HEK293 (cell line): Measurements from ENCODE around the gene NELL1.

ENCODE experiments used
- CTCF ChIA-PET: fragments of 350-600 bp; formaldehyde crosslinking; extraction: SDS; loops from one replicate; lab custom pipeline; 2021; ENCODE audit warnings: antibody characterized with exemption; lab: Yijun Ruan, JAX
- POLR2A ChIA-PET: fragments of 300-600 bp; formaldehyde crosslinking; extraction: SDS; loops from one replicate; lab custom pipeline; 2020; ENCODE audit warnings: antibody characterized with exemption, inconsistent platforms; lab: Yijun Ruan, JAX
- H3K27ac ChIP-seq: fragments of 200-500 bp; sonication (Bioruptor generic); 2 replicates; pipeline ENCODE4 v1.5.1; 2014; ENCODE audit warnings: low read depth, low read length, control low read depth, inconsistent platforms; ENCODE audit errors: extremely low read depth
- H3K36me3 ChIP-seq, 2 experiments: fragments of 200-500 bp in 1 of 2; sonication (Bioruptor generic) in 1 of 2; 1 replicate in 1 of 2; 2 replicates in 1 of 2; pipeline ENCODE4 v1.5.1; 2014 to 2017; ENCODE audit warnings: inconsistent platforms in 2 of 2, low read length in 2 of 2; ENCODE audit not compliant: control insufficient read depth in 2 of 2, insufficient read depth in 1 of 2
- H3K4me1 ChIP-seq: fragments of 200-500 bp; sonication (Bioruptor generic); 2 replicates; pipeline ENCODE4 v1.5.1; 2014; ENCODE audit warnings: mild to moderate bottlenecking, low read length, inconsistent platforms; ENCODE audit not compliant: control insufficient read depth, insufficient read depth
- H3K4me3 ChIP-seq: 2 replicates; pipeline ENCODE4 v1.5.1; 2011; ENCODE audit warnings: low read depth, mild to moderate bottlenecking, control low read depth, low read length, moderate library complexity
- H3K9me3 ChIP-seq: fragments of 200-500 bp; sonication (Bioruptor generic); 2 replicates; pipeline ENCODE4 v1.5.1; 2014; ENCODE audit warnings: low read depth, low read length, inconsistent platforms; ENCODE audit not compliant: control insufficient read depth, insufficient read depth
- GLI2 ChIP-seq: fragments of 450-650 bp; formaldehyde crosslinking; IDR thresholded peaks from 2 replicates; pipeline ENCODE4; 2017; ENCODE audit warnings: missing biosample characterization, missing genetic modification characterization, low read depth, borderline replicate concordance
- HOXA7 ChIP-seq: sonication (generic); formaldehyde crosslinking; IDR thresholded peaks from 2 replicates; pipeline ENCODE4 v1.8.1; 2022; ENCODE audit warnings: missing genetic modification reagents, borderline replicate concordance
- HOXC10 ChIP-seq: sonication (generic); formaldehyde crosslinking; IDR thresholded peaks from 2 replicates; pipeline ENCODE4 v1.8.1; 2023; ENCODE audit warnings: mild to moderate bottlenecking, missing genetic modification reagents
- ZNF112 ChIP-seq: fragments of 450-650 bp; formaldehyde crosslinking; IDR thresholded peaks from 2 replicates; pipeline ENCODE4 v1.5.0; 2017; ENCODE audit warnings: missing biosample characterization, missing genetic modification characterization
- ZNF18 ChIP-seq: fragments of 450-650 bp; formaldehyde crosslinking; IDR thresholded peaks from 2 replicates; pipeline ENCODE4 v1.5.1; 2016; ENCODE audit warnings: missing biosample characterization, missing genetic modification characterization
- ZNF19 ChIP-seq: fragments of 450-650 bp; formaldehyde crosslinking; IDR thresholded peaks from 2 replicates; pipeline ENCODE4; 2016; ENCODE audit warnings: missing biosample characterization, missing genetic modification characterization, low read depth
- ZNF26 ChIP-seq: fragments of 450-650 bp; formaldehyde crosslinking; IDR thresholded peaks from 2 replicates; pipeline ENCODE4 v1.5.1; 2016; ENCODE audit warnings: missing biosample characterization, missing genetic modification characterization
- ZNF341 ChIP-seq: fragments of 450-650 bp; formaldehyde crosslinking; IDR thresholded peaks from 2 replicates; pipeline ENCODE4; 2016; ENCODE audit warnings: low read depth, missing biosample characterization, missing genetic modification characterization
- ZNF391 ChIP-seq: fragments of 450-650 bp; formaldehyde crosslinking; IDR thresholded peaks from 2 replicates; pipeline ENCODE4 v1.5.1; 2016; ENCODE audit warnings: low read depth, missing biosample characterization, missing genetic modification characterization, borderline replicate concordance
- ZNF394 ChIP-seq: fragments of 450-650 bp; formaldehyde crosslinking; IDR thresholded peaks from 2 replicates; pipeline ENCODE4 v1.5.1; 2016; ENCODE audit warnings: missing biosample characterization, missing genetic modification characterization, mild to moderate bottlenecking, moderate library complexity, borderline replicate concordance
- ZNF514 ChIP-seq: fragments of 450-650 bp; formaldehyde crosslinking; IDR thresholded peaks from 2 replicates; pipeline ENCODE4 v1.5.1; 2016; ENCODE audit warnings: missing biosample characterization, missing genetic modification characterization
- ZNF558 ChIP-seq: fragments of 450-650 bp; formaldehyde crosslinking; IDR thresholded peaks from 2 replicates; pipeline ENCODE4 v1.5.1; 2016; ENCODE audit warnings: missing biosample characterization, missing genetic modification characterization
- ZNF580 ChIP-seq: fragments of 450-650 bp; formaldehyde crosslinking; IDR thresholded peaks from 2 replicates; pipeline ENCODE4 v1.5.1; 2016; ENCODE audit warnings: missing biosample characterization, missing genetic modification characterization
- ZNF626 ChIP-seq: fragments of 450-650 bp; sonication (Bioruptor Pico); formaldehyde crosslinking; IDR thresholded peaks from 2 replicates; pipeline ENCODE4 v1.5.1; 2018; ENCODE audit warnings: missing biosample characterization, missing genetic modification characterization, inconsistent platforms
- ZNF660 ChIP-seq: fragments of 450-650 bp; IDR thresholded peaks from 2 replicates; pipeline ENCODE4 v1.5.1; 2018; ENCODE audit warnings: missing biosample characterization, mild to moderate bottlenecking, missing genetic modification characterization
- ZNF777 ChIP-seq: fragments of 450-650 bp; formaldehyde crosslinking; IDR thresholded peaks from 2 replicates; pipeline ENCODE4 v1.5.1; 2017; ENCODE audit warnings: missing biosample characterization, missing genetic modification characterization, borderline replicate concordance
- TF ChIP-seq, protein P1 (sequence below): fragments of 450-650 bp; formaldehyde crosslinking; IDR thresholded peaks from 2 replicates; pipeline ENCODE4 v1.5.1; 2017; ENCODE audit warnings: missing biosample characterization, missing genetic modification characterization

The NELL1 gene

DNA sequence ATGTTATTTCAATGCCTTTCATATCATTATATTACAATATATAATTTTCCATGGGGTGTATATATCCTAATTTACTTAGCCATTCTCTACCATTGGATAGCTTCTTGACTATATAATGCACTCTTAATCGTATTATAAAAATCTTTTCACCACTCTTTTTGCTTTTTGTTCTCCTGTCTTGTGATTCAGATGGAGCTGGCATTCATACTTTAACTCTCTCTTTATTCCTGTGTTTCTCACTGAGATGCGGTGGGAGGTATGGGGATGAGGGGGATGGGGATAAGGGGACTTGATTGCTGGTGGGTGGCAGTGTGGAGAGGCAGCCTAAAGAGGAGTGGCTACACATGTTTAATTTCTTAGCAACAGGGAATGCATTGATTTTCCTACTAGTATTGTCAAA lies 105.9 kb downstream of the NELL1 start (continued):
- no peak for TF ChIP-seq HOXA7 (CRISPR knock-in tag)
- no peak for TF ChIP-seq ZNF26 (tag by site-specific recombination)
- TF ChIP-seq ZNF19 (tag by site-specific recombination): no peak
- TF ChIP-seq ZNF391 (tag by site-specific recombination): no peak

- CTCF ChIA-PET: no interaction called here
- Histone ChIP-seq H3K9me3 (no peaks in the 10 kb centered on the region), H3K27ac (no peak overlapping the region), H3K4me1 (no peaks in the 10 kb centered on the region), H3K36me3 (no peaks in the 10 kb centered on the region), H3K4me3 (no peak overlapping the region)
- TF ChIP-seq ZNF660 (tag by site-specific recombination) (no peak), ZNF514 (no peak), ZNF18 (no peak), ZNF626 (tag by site-specific recombination) (no peak), ZNF558 (tag by site-specific recombination) (no peak), ZNF341 (tag by site-specific recombination) (no peak)
- POLR2A ChIA-PET: no interaction called here
These were observed 113.4 kb downstream of the NELL1 start for GRCh38 chr11:20782775-20783174.

DNA sequence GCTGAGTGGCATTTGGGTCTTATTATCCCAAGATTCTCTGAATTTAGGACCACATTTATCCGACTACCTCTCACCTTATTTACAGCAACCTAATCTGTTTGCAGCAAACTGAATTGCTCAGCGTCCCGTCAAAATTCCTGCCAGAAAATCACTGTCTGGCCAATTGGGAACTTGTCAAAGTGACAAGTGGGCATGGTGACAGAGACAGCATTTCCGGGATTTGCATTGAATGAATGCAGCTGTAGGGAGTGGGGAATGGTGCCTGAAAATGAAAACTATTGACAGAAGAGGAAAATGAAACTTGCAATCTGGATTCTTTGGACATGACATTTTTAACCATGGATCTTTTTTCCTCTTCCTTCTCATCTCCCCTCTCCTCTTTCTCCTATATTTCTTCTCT lies 113.8 kb downstream of the NELL1 start:
- no peak overlapping the region for H3K4me3 ChIP-seq
- H3K9me3 ChIP-seq: no peaks in the 10 kb centered on the region
- no peaks in the 10 kb centered on the region for H3K4me1 ChIP-seq
- POLR2A ChIA-PET: no interaction called here
- no peak for TF ChIP-seq HOXC10 (CRISPR knock-in tag)
- no peak for TF ChIP-seq ZNF394 (tag by site-specific recombination)
- TF ChIP-seq, protein P1, sequence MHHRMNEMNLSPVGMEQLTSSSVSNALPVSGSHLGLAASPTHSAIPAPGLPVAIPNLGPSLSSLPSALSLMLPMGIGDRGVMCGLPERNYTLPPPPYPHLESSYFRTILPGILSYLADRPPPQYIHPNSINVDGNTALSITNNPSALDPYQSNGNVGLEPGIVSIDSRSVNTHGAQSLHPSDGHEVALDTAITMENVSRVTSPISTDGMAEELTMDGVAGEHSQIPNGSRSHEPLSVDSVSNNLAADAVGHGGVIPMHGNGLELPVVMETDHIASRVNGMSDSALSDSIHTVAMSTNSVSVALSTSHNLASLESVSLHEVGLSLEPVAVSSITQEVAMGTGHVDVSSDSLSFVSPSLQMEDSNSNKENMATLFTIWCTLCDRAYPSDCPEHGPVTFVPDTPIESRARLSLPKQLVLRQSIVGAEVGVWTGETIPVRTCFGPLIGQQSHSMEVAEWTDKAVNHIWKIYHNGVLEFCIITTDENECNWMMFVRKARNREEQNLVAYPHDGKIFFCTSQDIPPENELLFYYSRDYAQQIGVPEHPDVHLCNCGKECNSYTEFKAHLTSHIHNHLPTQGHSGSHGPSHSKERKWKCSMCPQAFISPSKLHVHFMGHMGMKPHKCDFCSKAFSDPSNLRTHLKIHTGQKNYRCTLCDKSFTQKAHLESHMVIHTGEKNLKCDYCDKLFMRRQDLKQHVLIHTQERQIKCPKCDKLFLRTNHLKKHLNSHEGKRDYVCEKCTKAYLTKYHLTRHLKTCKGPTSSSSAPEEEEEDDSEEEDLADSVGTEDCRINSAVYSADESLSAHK (tag by site-specific recombination): no peak
- no peak for TF ChIP-seq GLI2 (tag by site-specific recombination)
- no peak for TF ChIP-seq ZNF580 (tag by site-specific recombination)
- TF ChIP-seq ZNF514: no peak
- TF ChIP-seq ZNF112 (tag by site-specific recombination): no peak
- TF ChIP-seq ZNF777 (tag by site-specific recombination): no peak
- TF ChIP-seq, all 188 proteins: peak for 0
- Histone ChIP-seq H3K36me3 (no peaks in the 10 kb centered on the region), H3K27ac (no peak overlapping the region)
- CTCF ChIA-PET: no interaction called here
